ENCODE measurements around the gene KLHL6.

Gene KLHL6

DNA sequence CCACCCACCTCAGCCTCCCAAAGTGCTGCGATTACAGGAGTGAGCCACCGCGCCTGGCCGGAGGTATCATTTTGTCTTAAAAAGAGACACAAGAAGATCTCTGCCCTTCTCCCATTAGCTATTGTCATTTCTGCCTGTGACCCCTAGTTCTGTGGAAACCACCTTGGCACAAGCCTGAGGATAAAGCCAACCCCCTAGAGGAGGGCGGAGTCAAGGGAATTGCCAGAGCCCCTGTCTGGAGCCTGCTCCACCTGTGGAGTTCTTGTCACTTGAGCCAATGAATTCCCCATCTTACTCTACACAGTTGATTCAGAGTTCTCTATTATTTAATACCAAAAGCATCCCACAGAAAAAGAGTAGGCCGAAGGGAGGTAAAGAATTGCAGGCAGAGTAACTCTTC lies 34.9 kb upstream of the KLHL6 start:
- TF ChIP-seq SIN3A (IDR thresholded peaks at IDR 0.05; ENCODE audit: borderline replicate concordance, insufficient read depth, low read length), result no peak
- no peak for TF ChIP-seq TAF1 (IDR thresholded peaks at IDR 0.05; ENCODE audit: borderline replicate concordance, insufficient read depth, low read length)
- no peak for TF ChIP-seq POLR2AphosphoS5 (IDR thresholded peaks at IDR 0.05; ENCODE audit: low read depth, low read length)

DNA sequence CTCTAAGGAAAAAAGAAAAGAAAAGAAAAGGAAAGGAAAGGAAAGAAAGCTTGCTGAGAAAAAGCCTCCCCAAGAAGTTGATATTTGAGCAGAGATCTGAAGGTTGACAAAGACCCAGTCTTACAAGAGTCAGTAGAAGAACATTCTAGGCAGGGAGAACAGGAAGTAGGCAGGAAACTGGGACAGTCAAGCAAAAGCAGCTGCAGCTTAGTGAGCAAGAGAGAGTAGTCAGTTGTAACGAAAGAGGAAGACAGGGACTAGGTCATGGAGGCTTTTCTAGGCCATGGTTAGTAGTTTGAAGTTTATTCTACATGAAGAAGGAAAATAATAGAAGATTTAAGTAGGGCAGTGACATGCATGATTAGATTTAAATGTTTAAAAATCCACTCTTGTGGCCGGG lies 31.8 kb upstream of the KLHL6 start:
- TF ChIP-seq FOXP2 (optimal IDR thresholded peaks at IDR 0.05; ENCODE audit: borderline replicate concordance, extremely low read depth, extremely low read length, insufficient read depth), result no peak
- TF ChIP-seq REST (IDR thresholded peaks at IDR 0.05; ENCODE audit: insufficient read depth in 1 of 2, low read depth in 2 of 2, low read length in 2 of 2), result no peak
- no peak for TF ChIP-seq POLR2AphosphoS5 (IDR thresholded peaks at IDR 0.05; ENCODE audit: low read depth, low read length)
- no peak for TF ChIP-seq SIN3A (IDR thresholded peaks at IDR 0.05; ENCODE audit: borderline replicate concordance, insufficient read depth, low read length)
- no peak for TF ChIP-seq TAF1 (IDR thresholded peaks at IDR 0.05; ENCODE audit: borderline replicate concordance, insufficient read depth, low read length)

GRCh38 chr3:183586477-183586876 lies 31.0 kb upstream of the KLHL6 start:
- TF ChIP-seq SIN3A (IDR thresholded peaks at IDR 0.05; ENCODE audit: borderline replicate concordance, insufficient read depth, low read length) (no peak), POLR2AphosphoS5 (IDR thresholded peaks at IDR 0.05; ENCODE audit: low read depth, low read length) (no peak), REST (IDR thresholded peaks at IDR 0.05; ENCODE audit: insufficient read depth in 1 of 2, low read depth in 2 of 2, low read length in 2 of 2) (no peak), FOXP2 (optimal IDR thresholded peaks at IDR 0.05; ENCODE audit: borderline replicate concordance, extremely low read depth, extremely low read length, insufficient read depth) (no peak)

- TF ChIP-seq REST (IDR thresholded peaks at IDR 0.05; ENCODE audit: insufficient read depth in 1 of 2, low read depth in 2 of 2, low read length in 2 of 2) (no peak), FOXP2 (optimal IDR thresholded peaks at IDR 0.05; ENCODE audit: borderline replicate concordance, extremely low read depth, extremely low read length, insufficient read depth) (no peak), SIN3A (IDR thresholded peaks at IDR 0.05; ENCODE audit: borderline replicate concordance, insufficient read depth, low read length) (no peak), TAF1 (IDR thresholded peaks at IDR 0.05; ENCODE audit: borderline replicate concordance, insufficient read depth, low read length) (no peak), POLR2AphosphoS5 (IDR thresholded peaks at IDR 0.05; ENCODE audit: low read depth, low read length) (no peak)
Observed at GRCh38 chr3:183584914-183585280, 29.4 kb upstream of the KLHL6 start.

- no peak for TF ChIP-seq FOXP2 (optimal IDR thresholded peaks at IDR 0.05; ENCODE audit: borderline replicate concordance, extremely low read depth, extremely low read length, insufficient read depth)
- TF ChIP-seq REST (IDR thresholded peaks at IDR 0.05; ENCODE audit: insufficient read depth in 1 of 2, low read depth in 2 of 2, low read length in 2 of 2), result no peak
- TF ChIP-seq TAF1 (IDR thresholded peaks at IDR 0.05; ENCODE audit: borderline replicate concordance, insufficient read depth, low read length), result no peak
- TF ChIP-seq SIN3A (IDR thresholded peaks at IDR 0.05; ENCODE audit: borderline replicate concordance, insufficient read depth, low read length), result no peak
- no peak for TF ChIP-seq POLR2AphosphoS5 (IDR thresholded peaks at IDR 0.05; ENCODE audit: low read depth, low read length)
Observed at GRCh38 chr3:183584246-183584913, 28.9 kb upstream of the KLHL6 start.
